H9 (cell line): ENCODE results near the gene BRPF1. TPM values are rescaled to one million over a fixed set of nuclear protein-coding genes. Genes with fewer than 3 reads are reported as not detected.

Source experiments
- DNase-seq: peaks from one replicate; pipeline ENCODE4 v3.0.0-alpha.2; 2017
- H2AFZ ChIP-seq: one replicate; pipeline ENCODE4 v1.6.1; 2013; ENCODE audit warnings: mild to moderate bottlenecking, low read length, control low read depth, moderate library complexity
- H2AK5ac ChIP-seq: 2 replicates; pipeline ENCODE4 v1.6.1; 2013; ENCODE audit warnings: low read length, control low read depth, mixed read lengths; ENCODE audit not compliant: insufficient read length
- H2BK120ac ChIP-seq: one replicate; pipeline ENCODE4 v1.6.1; 2013; ENCODE audit warnings: low read depth, mild to moderate bottlenecking, low read length, control low read depth, inconsistent platforms; ENCODE audit not compliant: poor library complexity, severe bottlenecking
- H2BK12ac ChIP-seq: 2 replicates; pipeline ENCODE4 v1.6.1; 2013; ENCODE audit warnings: low read length, control low read depth, mixed read lengths, low read depth; ENCODE audit not compliant: insufficient read length
- H2BK15ac ChIP-seq: 2 replicates; pipeline ENCODE4 v1.6.1; 2013; ENCODE audit warnings: low read depth, low read length, control low read depth
- H2BK20ac ChIP-seq: one replicate; pipeline ENCODE4 v1.6.1; 2013; ENCODE audit warnings: low read depth, mild to moderate bottlenecking, low read length, control low read depth, inconsistent platforms; ENCODE audit not compliant: poor library complexity, severe bottlenecking
- H2BK5ac ChIP-seq: 2 replicates; pipeline ENCODE4 v1.6.1; 2013; ENCODE audit warnings: low read length, control low read depth, mixed read lengths; ENCODE audit not compliant: insufficient read length
- H3K14ac ChIP-seq: 2 replicates; pipeline ENCODE4 v1.6.1; 2013; ENCODE audit warnings: low read length, control low read depth; ENCODE audit not compliant: insufficient read depth
- H3K18ac ChIP-seq: 2 replicates; pipeline ENCODE4 v1.6.1; 2013; ENCODE audit warnings: low read depth, mild to moderate bottlenecking, mixed read lengths, low read length, control low read depth; ENCODE audit not compliant: insufficient read length
- H3K23ac ChIP-seq: 2 replicates; pipeline ENCODE4 v1.6.1; 2013; ENCODE audit warnings: low read length, control low read depth, mixed read lengths, low read depth; ENCODE audit not compliant: insufficient read length
- H3K23me2 ChIP-seq: 2 replicates; pipeline ENCODE4 v1.6.1; 2013; ENCODE audit warnings: low read depth, mild to moderate bottlenecking, mixed read lengths, low read length, control low read depth; ENCODE audit not compliant: insufficient read length, poor library complexity, severe bottlenecking
- H3K27ac ChIP-seq: 2 replicates; pipeline ENCODE4 v1.5.1; 2013; ENCODE audit warnings: low read length, control low read depth, mixed read lengths, low read depth; ENCODE audit not compliant: insufficient read length
- H3K27me3 ChIP-seq: 2 replicates; pipeline ENCODE4 v1.6.1; 2013; ENCODE audit warnings: low read length, control low read depth, inconsistent platforms; ENCODE audit not compliant: insufficient read depth
- H3K4ac ChIP-seq: 2 replicates; pipeline ENCODE4 v1.6.1; 2013; ENCODE audit warnings: low read depth, mild to moderate bottlenecking, control low read depth, inconsistent platforms, low read length, moderate library complexity
- H3K4me1 ChIP-seq: 2 replicates; pipeline ENCODE4 v1.6.1; 2013; ENCODE audit warnings: low read length, control low read depth, inconsistent platforms; ENCODE audit not compliant: insufficient read depth
- H3K4me2 ChIP-seq: 2 replicates; pipeline ENCODE4 v1.6.1; 2013; ENCODE audit warnings: low read length, control low read depth, mixed read lengths; ENCODE audit not compliant: insufficient read length, insufficient read depth
- H3K56ac ChIP-seq: 2 replicates; pipeline ENCODE4 v1.6.1; 2013; ENCODE audit warnings: low read depth, mild to moderate bottlenecking, mixed read lengths, low read length, control low read depth; ENCODE audit not compliant: insufficient read length
- H3K79me1 ChIP-seq: 2 replicates; pipeline ENCODE4 v1.6.1; 2013; ENCODE audit warnings: low read depth, mild to moderate bottlenecking, moderate library complexity, low read length, control low read depth, inconsistent platforms; ENCODE audit not compliant: insufficient read depth, poor library complexity, severe bottlenecking
- H3K79me2 ChIP-seq: 2 replicates; pipeline ENCODE4 v1.6.1; 2013; ENCODE audit warnings: low read length, control low read depth, inconsistent platforms; ENCODE audit not compliant: insufficient read depth
- H3K9ac ChIP-seq: 2 replicates; pipeline ENCODE4 v1.6.1; 2013; ENCODE audit warnings: low read length, control low read depth, mixed read lengths; ENCODE audit not compliant: insufficient read length; ENCODE audit errors: extremely low read depth
- H3K9me3 ChIP-seq: one replicate; pipeline ENCODE4 v1.6.1; 2013; ENCODE audit warnings: low read depth, low read length, inconsistent platforms; ENCODE audit not compliant: control insufficient read depth
- H3T11ph ChIP-seq: one replicate; pipeline ENCODE4 v1.6.1; 2013; ENCODE audit warnings: mild to moderate bottlenecking, low read length, control low read depth, inconsistent platforms
- H4K20me1 ChIP-seq: one replicate; pipeline ENCODE4 v1.6.1; 2013; ENCODE audit not compliant: control insufficient read depth, insufficient read length, insufficient read depth
- H4K5ac ChIP-seq: 2 replicates; pipeline ENCODE4 v1.6.1; 2013; ENCODE audit warnings: low read depth, mild to moderate bottlenecking, mixed read lengths, low read length, control low read depth; ENCODE audit not compliant: insufficient read length
- H4K8ac ChIP-seq: replicated peaks from 2 replicates; pipeline ENCODE4 v1.6.1; 2013; ENCODE audit warnings: low read length, control low read depth, mixed read lengths, low read depth; ENCODE audit not compliant: insufficient read length
- H4K91ac ChIP-seq: 2 replicates; pipeline ENCODE4 v1.6.1; 2013; ENCODE audit warnings: low read depth, mild to moderate bottlenecking, moderate library complexity, mixed read lengths, low read length, control low read depth; ENCODE audit not compliant: insufficient read length
- H3K27ac Mint-ChIP-seq, 3 experiments: 2 replicates in 2 of 3; 3 replicates in 1 of 3; pipeline ENCODE4 v1.8.0; 2020 to 2021; ENCODE audit warnings: mixed read lengths in 3 of 3, mild to moderate bottlenecking in 1 of 3, moderate library complexity in 1 of 3
- H3K27me3 Mint-ChIP-seq: 2 replicates; pipeline ENCODE4 v1.8.0; 2021; ENCODE audit warnings: low read depth, mild to moderate bottlenecking, moderate library complexity, mixed read lengths
- H3K36me3 Mint-ChIP-seq, 3 experiments: 2 replicates in 2 of 3; 3 replicates in 1 of 3; pipeline ENCODE4 v1.8.0; 2020 to 2021; ENCODE audit warnings: low read depth in 3 of 3, mixed read lengths in 3 of 3; ENCODE audit not compliant: insufficient read depth in 1 of 3
- H3K4me1 Mint-ChIP-seq, 2 experiments: 2 replicates each; pipeline ENCODE4 v1.8.0; 2020; ENCODE audit warnings: mixed read lengths in 2 of 2
- H3K4me3 Mint-ChIP-seq, 2 experiments: 2 replicates in 1 of 2; 3 replicates in 1 of 2; pipeline ENCODE4 v1.8.0; 2020 to 2021; ENCODE audit warnings: mild to moderate bottlenecking in 2 of 2, mixed read lengths in 2 of 2, moderate library complexity in 1 of 2
- H3K9me3 Mint-ChIP-seq, 2 experiments: 2 replicates in 1 of 2; 3 replicates in 1 of 2; pipeline ENCODE4 v1.8.0; 2020; ENCODE audit warnings: mild to moderate bottlenecking in 2 of 2, mixed read lengths in 2 of 2, moderate library complexity in 1 of 2
- WGBS: extraction: QIAGEN DNeasy Blood & Tissue Kit; methylation state at CpG from one replicate; pipeline ENCODE4 v1.1.7; 2013; ENCODE audit warnings: missing lambda C conversion rate, low lambda C conversion rate, mixed read lengths; ENCODE audit not compliant: insufficient read length; ENCODE audit errors: extremely low coverage; 5-methylcytosine and 5-hydroxymethylcytosine counted together
- total RNA-seq: library from RNA; stranded (reverse); gene quantifications from 2 replicates; pipeline ENCODE4 v1.2.1, GENCODE V29; 2021
- TF ChIP-seq, protein P1 (sequence below): fragments of 200-600 bp; sonication (generic); conservative IDR thresholded peaks from 3 replicates; pipeline ENCODE4 v1.8.0; 2021; ENCODE audit warnings: antibody characterized with exemption, mild to moderate bottlenecking

The BRPF1 gene
- total RNA-seq, 1 experiment from 2014 or later = 38.6 TPM

DNA sequence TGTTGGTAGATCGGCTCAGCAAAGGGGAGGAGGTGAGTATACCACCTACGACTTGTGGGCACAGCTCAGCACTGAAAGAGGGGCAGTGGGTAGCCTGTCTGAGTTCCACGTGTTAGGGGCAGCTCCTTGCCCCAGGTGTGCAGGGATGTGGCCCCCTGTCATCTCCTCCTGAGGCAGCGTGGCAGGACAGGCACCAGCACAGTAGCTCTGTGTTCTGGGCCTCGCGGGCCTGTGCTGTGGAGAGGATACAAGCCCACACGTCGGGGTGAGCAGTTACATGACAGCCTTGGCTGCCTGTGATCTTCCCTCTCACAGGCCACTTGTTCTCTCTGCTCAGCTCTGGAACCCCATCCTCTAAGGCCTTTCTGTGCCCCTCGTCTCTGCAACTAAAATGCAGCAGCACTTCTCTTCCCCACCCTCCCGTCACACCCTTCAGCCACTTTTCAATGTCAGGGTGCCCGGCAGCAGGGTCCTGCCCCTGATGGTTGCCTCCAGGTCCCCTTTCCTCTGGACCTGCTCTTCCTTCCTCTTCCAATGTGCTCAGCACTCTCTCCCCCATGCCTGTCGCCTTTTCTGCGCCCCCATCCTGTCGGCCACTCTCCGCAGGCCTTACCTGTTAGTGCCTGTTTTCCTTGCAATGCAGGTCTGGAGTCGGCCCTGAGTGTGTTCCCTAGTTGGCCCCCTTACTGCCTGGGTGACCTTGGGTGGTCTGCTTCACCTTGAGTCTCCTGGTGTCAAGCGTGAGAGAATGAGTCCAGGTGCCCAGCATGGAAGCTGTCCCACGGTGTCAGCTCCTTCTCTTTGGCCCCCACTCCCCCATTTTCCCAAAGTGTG is 46.1 kb upstream of the BRPF1 start:
- WGBS = no CpG with 5 or more reads among the region's 18 CpGs
- no peak overlapping the region for H2AFZ ChIP-seq
- no peak overlapping the region for H3T11ph ChIP-seq
- TF ChIP-seq, protein P1, sequence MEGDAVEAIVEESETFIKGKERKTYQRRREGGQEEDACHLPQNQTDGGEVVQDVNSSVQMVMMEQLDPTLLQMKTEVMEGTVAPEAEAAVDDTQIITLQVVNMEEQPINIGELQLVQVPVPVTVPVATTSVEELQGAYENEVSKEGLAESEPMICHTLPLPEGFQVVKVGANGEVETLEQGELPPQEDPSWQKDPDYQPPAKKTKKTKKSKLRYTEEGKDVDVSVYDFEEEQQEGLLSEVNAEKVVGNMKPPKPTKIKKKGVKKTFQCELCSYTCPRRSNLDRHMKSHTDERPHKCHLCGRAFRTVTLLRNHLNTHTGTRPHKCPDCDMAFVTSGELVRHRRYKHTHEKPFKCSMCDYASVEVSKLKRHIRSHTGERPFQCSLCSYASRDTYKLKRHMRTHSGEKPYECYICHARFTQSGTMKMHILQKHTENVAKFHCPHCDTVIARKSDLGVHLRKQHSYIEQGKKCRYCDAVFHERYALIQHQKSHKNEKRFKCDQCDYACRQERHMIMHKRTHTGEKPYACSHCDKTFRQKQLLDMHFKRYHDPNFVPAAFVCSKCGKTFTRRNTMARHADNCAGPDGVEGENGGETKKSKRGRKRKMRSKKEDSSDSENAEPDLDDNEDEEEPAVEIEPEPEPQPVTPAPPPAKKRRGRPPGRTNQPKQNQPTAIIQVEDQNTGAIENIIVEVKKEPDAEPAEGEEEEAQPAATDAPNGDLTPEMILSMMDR = no peak
- no peak overlapping the region for H2BK5ac ChIP-seq
- no peak overlapping the region for H2BK20ac ChIP-seq
- no peaks in the 10 kb centered on the region for H3K79me2 ChIP-seq
- H2BK120ac ChIP-seq = no peak overlapping the region
- H3K9me3 ChIP-seq = no peaks in the 10 kb centered on the region
- Mint-ChIP-seq H3K27ac (no peak overlapping the region; a peak in 2 of 7 replicates), H3K9me3 (no peaks in the 10 kb centered on the region), H3K27me3 (no peaks in the 10 kb centered on the region), H3K36me3 (peaks cover 11 to 79% (median 50%) of the 10 kb centered on the region in 3 experiments; a peak in 6 of 7 replicates), H3K4me1 (no peaks in the 10 kb centered on the region), H3K4me3 (no peak overlapping the region; a peak in 1 of 5 replicates)
- H3K4me1 ChIP-seq = no peaks in the 10 kb centered on the region
- H3K4me2 ChIP-seq = no peak overlapping the region
- H4K20me1 ChIP-seq = no peaks in the 10 kb centered on the region
- H3K23me2 ChIP-seq = no peaks in the 10 kb centered on the region
- no peak overlapping the region for H2AK5ac ChIP-seq
- no peak overlapping the region for H3K56ac ChIP-seq
- no peak overlapping the region for H3K14ac ChIP-seq
- H4K8ac ChIP-seq = no peak overlapping the region
- H3K79me1 ChIP-seq = no peaks in the 10 kb centered on the region
- H4K91ac ChIP-seq = no peak overlapping the region
- no peak overlapping the region for H3K18ac ChIP-seq
- no peak overlapping the region for H2BK12ac ChIP-seq
- H4K5ac ChIP-seq = no peak overlapping the region
- H2BK15ac ChIP-seq = no peak overlapping the region
- H3K9ac ChIP-seq = no peak overlapping the region
- no peak overlapping the region for H3K4ac ChIP-seq
- no peak overlapping the region for H3K23ac ChIP-seq
- no peak for DNase-seq
- no peak overlapping the region for H3K27ac ChIP-seq
- H3K27me3 ChIP-seq = no peaks in the 10 kb centered on the region
